ENCODE data around the gene SCN1B. TPM values are rescaled to one million over a fixed set of nuclear protein-coding genes. Genes with fewer than 3 reads are reported as not detected.

The SCN1B gene
- polyA plus RNA-seq, 1 donor from 2014 or later, result 1.5 TPM

DNA sequence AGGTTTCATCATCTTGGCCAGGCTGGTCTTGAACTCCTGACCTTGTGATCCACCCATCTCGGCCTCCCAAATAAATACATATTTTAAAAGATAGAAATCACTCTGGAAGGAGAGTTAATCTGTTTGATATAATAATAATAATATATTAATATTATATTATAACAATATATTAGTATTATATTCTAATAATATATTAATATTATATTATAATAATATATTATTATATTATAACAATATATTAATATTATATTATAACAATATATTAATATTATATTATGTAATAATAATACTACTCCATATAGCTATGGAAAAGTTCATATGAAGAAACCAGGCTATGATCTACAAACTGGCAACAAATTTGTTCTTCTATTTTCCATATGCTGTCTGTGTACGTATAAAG, 28.1 kb downstream of the SCN1B start:
- no peak overlapping the region for H2AFZ ChIP-seq (ENCODE audit: low read depth, low read length)
- no peaks in the 10 kb centered on the region for H3F3A ChIP-seq (ENCODE audit: insufficient read depth, low read length, poor library complexity, severe bottlenecking)
- TF ChIP-seq EZH2 (IDR thresholded peaks at IDR 0.05; ENCODE audit: borderline replicate concordance, insufficient read depth, low read length, poor library complexity, severe bottlenecking), result no peak
- H3K4me3 ChIP-seq (ENCODE audit: low read length), result no peak overlapping the region
- no peak overlapping the region for H3K27ac ChIP-seq (ENCODE audit: low read length)
- H3K9me3 ChIP-seq (ENCODE audit: low read length), result no peaks in the 10 kb centered on the region
- no peak overlapping the region for H3K9ac ChIP-seq (ENCODE audit: low read length)
- no peaks in the 10 kb centered on the region for H3K79me2 ChIP-seq (replicated peaks; ENCODE audit: insufficient read depth, low read length)
- H3K4me2 ChIP-seq (ENCODE audit: low read length), result no peak overlapping the region
- H4K20me1 ChIP-seq (ENCODE audit: insufficient read depth), result no peaks in the 10 kb centered on the region
- H3K9me2 ChIP-seq (ENCODE audit: insufficient read depth, low read length), result no peaks in the 10 kb centered on the region
- H3K36me3 ChIP-seq (ENCODE audit: insufficient read depth, low read length), result no peaks in the 10 kb centered on the region
- H3K27me3 ChIP-seq (ENCODE audit: insufficient read depth, low read depth, low read length), result no peaks in the 10 kb centered on the region

GRCh38 chr19:35059006-35059798, 28.9 kb downstream of the SCN1B start:
- Histone ChIP-seq H3K9me2 (ENCODE audit: insufficient read depth, low read length) (no peaks in the 10 kb centered on the region), H2AFZ (ENCODE audit: low read depth, low read length) (no peak overlapping the region), H3K36me3 (ENCODE audit: insufficient read depth, low read length) (no peaks in the 10 kb centered on the region), H3K4me3 (ENCODE audit: low read length) (no peak overlapping the region), H3K79me2 (replicated peaks; ENCODE audit: insufficient read depth, low read length) (no peaks in the 10 kb centered on the region), H3F3A (ENCODE audit: insufficient read depth, low read length, poor library complexity, severe bottlenecking) (no peaks in the 10 kb centered on the region), H3K9me3 (ENCODE audit: low read length) (no peaks in the 10 kb centered on the region), H3K9ac (ENCODE audit: low read length) (no peak overlapping the region), H3K27ac (ENCODE audit: low read length) (no peak overlapping the region), H4K20me1 (ENCODE audit: insufficient read depth) (no peaks in the 10 kb centered on the region), H3K4me2 (ENCODE audit: low read length) (no peak overlapping the region), H3K27me3 (ENCODE audit: insufficient read depth, low read depth, low read length) (no peaks in the 10 kb centered on the region)
- no peak for TF ChIP-seq TAF1 (IDR thresholded peaks at IDR 0.05; ENCODE audit: low read depth)
- TF ChIP-seq POLR2AphosphoS5 (IDR thresholded peaks at IDR 0.05), result no peak
- no peak for TF ChIP-seq MXI1 (conservative IDR thresholded peaks at IDR 0.05; ENCODE audit: poor library complexity, severe bottlenecking)
- TF ChIP-seq EP300 (conservative IDR thresholded peaks at IDR 0.05; ENCODE audit: poor library complexity, severe bottlenecking), result no peak
- no peak for TF ChIP-seq SMC3 (conservative IDR thresholded peaks at IDR 0.05; ENCODE audit: poor library complexity)
- no peak for TF ChIP-seq EZH2 (IDR thresholded peaks at IDR 0.05; ENCODE audit: borderline replicate concordance, insufficient read depth, low read length, poor library complexity, severe bottlenecking)
- TF ChIP-seq RAD21 (conservative IDR thresholded peaks at IDR 0.05), result no peak
- TF ChIP-seq, protein P1, sequence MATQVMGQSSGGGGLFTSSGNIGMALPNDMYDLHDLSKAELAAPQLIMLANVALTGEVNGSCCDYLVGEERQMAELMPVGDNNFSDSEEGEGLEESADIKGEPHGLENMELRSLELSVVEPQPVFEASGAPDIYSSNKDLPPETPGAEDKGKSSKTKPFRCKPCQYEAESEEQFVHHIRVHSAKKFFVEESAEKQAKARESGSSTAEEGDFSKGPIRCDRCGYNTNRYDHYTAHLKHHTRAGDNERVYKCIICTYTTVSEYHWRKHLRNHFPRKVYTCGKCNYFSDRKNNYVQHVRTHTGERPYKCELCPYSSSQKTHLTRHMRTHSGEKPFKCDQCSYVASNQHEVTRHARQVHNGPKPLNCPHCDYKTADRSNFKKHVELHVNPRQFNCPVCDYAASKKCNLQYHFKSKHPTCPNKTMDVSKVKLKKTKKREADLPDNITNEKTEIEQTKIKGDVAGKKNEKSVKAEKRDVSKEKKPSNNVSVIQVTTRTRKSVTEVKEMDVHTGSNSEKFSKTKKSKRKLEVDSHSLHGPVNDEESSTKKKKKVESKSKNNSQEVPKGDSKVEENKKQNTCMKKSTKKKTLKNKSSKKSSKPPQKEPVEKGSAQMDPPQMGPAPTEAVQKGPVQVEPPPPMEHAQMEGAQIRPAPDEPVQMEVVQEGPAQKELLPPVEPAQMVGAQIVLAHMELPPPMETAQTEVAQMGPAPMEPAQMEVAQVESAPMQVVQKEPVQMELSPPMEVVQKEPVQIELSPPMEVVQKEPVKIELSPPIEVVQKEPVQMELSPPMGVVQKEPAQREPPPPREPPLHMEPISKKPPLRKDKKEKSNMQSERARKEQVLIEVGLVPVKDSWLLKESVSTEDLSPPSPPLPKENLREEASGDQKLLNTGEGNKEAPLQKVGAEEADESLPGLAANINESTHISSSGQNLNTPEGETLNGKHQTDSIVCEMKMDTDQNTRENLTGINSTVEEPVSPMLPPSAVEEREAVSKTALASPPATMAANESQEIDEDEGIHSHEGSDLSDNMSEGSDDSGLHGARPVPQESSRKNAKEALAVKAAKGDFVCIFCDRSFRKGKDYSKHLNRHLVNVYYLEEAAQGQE (IDR thresholded peaks at IDR 0.05; ENCODE audit: borderline replicate concordance), result no peak
- TF ChIP-seq, protein P2, sequence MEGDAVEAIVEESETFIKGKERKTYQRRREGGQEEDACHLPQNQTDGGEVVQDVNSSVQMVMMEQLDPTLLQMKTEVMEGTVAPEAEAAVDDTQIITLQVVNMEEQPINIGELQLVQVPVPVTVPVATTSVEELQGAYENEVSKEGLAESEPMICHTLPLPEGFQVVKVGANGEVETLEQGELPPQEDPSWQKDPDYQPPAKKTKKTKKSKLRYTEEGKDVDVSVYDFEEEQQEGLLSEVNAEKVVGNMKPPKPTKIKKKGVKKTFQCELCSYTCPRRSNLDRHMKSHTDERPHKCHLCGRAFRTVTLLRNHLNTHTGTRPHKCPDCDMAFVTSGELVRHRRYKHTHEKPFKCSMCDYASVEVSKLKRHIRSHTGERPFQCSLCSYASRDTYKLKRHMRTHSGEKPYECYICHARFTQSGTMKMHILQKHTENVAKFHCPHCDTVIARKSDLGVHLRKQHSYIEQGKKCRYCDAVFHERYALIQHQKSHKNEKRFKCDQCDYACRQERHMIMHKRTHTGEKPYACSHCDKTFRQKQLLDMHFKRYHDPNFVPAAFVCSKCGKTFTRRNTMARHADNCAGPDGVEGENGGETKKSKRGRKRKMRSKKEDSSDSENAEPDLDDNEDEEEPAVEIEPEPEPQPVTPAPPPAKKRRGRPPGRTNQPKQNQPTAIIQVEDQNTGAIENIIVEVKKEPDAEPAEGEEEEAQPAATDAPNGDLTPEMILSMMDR (IDR thresholded peaks at IDR 0.05; ENCODE audit: poor library complexity, severe bottlenecking), result no peak

All from neural cell (in vitro differentiated cells).